HCT116 (cell line): ENCODE measurements around the gene CRY1. TPM values are rescaled to one million over a fixed set of nuclear protein-coding genes. Genes with fewer than 3 reads are reported as not detected.
A peak's percentile ranks its signal among the peaks of the same experiment; 100 is the strongest.

Source experiments
- ATAC-seq: fragments of 200-7000 bp; cut with Tn5 transposase; 2 replicates; pipeline ENCODE4 v1.9.1; 2020; ENCODE audit warnings: mild to moderate bottlenecking, moderate library complexity
- BruUV-seq: library from RNA; stranded (reverse); fragments of 400-500 nt; replicated peaks from 2 replicates; lab custom pipeline; 2021; lab: Mats Ljungman, UMichigan
- CTCF ChIA-PET: fragments of 300-600 bp; sonication (Branson Sonifier 250); formaldehyde crosslinking; loops from one replicate; lab custom pipeline; 2021; ENCODE audit warnings: antibody characterized with exemption; lab: Charles Lee
- POLR2A ChIA-PET: fragments of 300-600, 350-600 bp; sonication (Branson Sonifier 250); formaldehyde crosslinking; loops from one replicate; lab custom pipeline; 2021; ENCODE audit warnings: antibody characterized with exemption; lab: Charles Lee
- RAD21 ChIA-PET, 2 experiments: fragments of 300-600 bp; sonication (Branson Sonifier 250); formaldehyde crosslinking; loops; one replicate each; lab custom pipeline; 2023; ENCODE audit warnings: low total read pairs in 2 of 2; ENCODE audit not compliant: uncharacterized antibody in 2 of 2, unreplicated experiment in 2 of 2, low non-redundant PET in 1 of 2; lab: Charles Lee
- DNase-seq: peaks from one replicate; pipeline ENCODE4 v3.0.0-alpha.2; 2010; ENCODE audit warnings: low read depth, low spot score
- H2AFZ ChIP-seq: fragments of 200-600 bp; shearing (Covaris generic), sonication (generic); 2 replicates; pipeline ENCODE4 v1.6.1; 2017; ENCODE audit warnings: low read depth, mixed run types, mixed read lengths, antibody characterized with exemption, low read length; ENCODE audit not compliant: poor library complexity, severe bottlenecking
- H3K27ac ChIP-seq: 2 replicates; pipeline ENCODE4 v1.5.1; 2012; ENCODE audit warnings: low read depth, low read length
- H3K27me3 ChIP-seq: fragments of 200-600 bp; sonication (generic); 2 replicates; pipeline ENCODE4 v1.6.1; 2016; ENCODE audit warnings: mixed run types, low read length, mixed read lengths; ENCODE audit not compliant: insufficient read depth
- H3K36me3 ChIP-seq, 2 experiments: fragments of 200-500 bp in 1 of 2; fragments of 200-600 bp in 1 of 2; sonication (Bioruptor generic) in 1 of 2; sonication (generic) in 1 of 2; 2 replicates each; pipeline versions ENCODE4 v1.5.1 to v1.6.1; 2014 to 2016; ENCODE audit warnings: low read length in 2 of 2, inconsistent platforms in 1 of 2, mixed read lengths in 1 of 2, mixed run types in 1 of 2; ENCODE audit not compliant: insufficient read depth in 2 of 2, control insufficient read depth in 1 of 2
- H3K4me1 ChIP-seq, 2 experiments: fragments of 200-600 bp in 1 of 2; sonication (generic) in 1 of 2; 2 replicates each; pipeline versions ENCODE4 v1.5.1 to v1.6.1; 2012 to 2017; ENCODE audit warnings: low read length in 2 of 2, inconsistent platforms in 1 of 2, mild to moderate bottlenecking in 1 of 2, mixed read lengths in 1 of 2, mixed run types in 1 of 2, moderate library complexity in 1 of 2; ENCODE audit not compliant: insufficient read depth in 2 of 2, control insufficient read depth in 1 of 2
- H3K4me2 ChIP-seq: fragments of 200-600 bp; sonication (generic); 2 replicates; pipeline ENCODE4 v1.6.1; 2017; ENCODE audit warnings: mixed run types, low read length, mixed read lengths
- H3K4me3 ChIP-seq, 2 experiments: fragments of 200-600 bp in 1 of 2; sonication (generic) in 1 of 2; replicated peaks in 1 of 2; 2 replicates each; pipeline ENCODE4 v1.5.1; 2011 to 2016; ENCODE audit warnings: low read length in 2 of 2, control low read depth in 1 of 2, low read depth in 1 of 2, mild to moderate bottlenecking in 1 of 2, mixed read lengths in 1 of 2, mixed run types in 1 of 2
- H3K79me2 ChIP-seq: fragments of 200-600 bp; sonication (generic); 2 replicates; pipeline ENCODE4 v1.6.1; 2017; ENCODE audit warnings: mild to moderate bottlenecking, mixed run types, low read length, moderate library complexity, mixed read lengths; ENCODE audit not compliant: insufficient read depth
- H3K9ac ChIP-seq: fragments of 200-600 bp; sonication (generic); 2 replicates; pipeline ENCODE4 v1.6.1; 2016; ENCODE audit warnings: low read length, mixed read lengths
- H3K9me2 ChIP-seq: fragments of 200-600 bp; sonication (generic), shearing (Covaris generic); 2 replicates; pipeline ENCODE4 v1.6.1; 2017; ENCODE audit warnings: mixed run types, mild to moderate bottlenecking, moderate library complexity; ENCODE audit not compliant: insufficient read depth
- H3K9me3 ChIP-seq, 2 experiments: fragments of 200-500 bp in 1 of 2; fragments of 200-600 bp in 1 of 2; sonication (Bioruptor generic) in 1 of 2; sonication (generic) in 1 of 2; 2 replicates each; pipeline ENCODE4 v1.6.1; 2014 to 2017; ENCODE audit warnings: low read length in 2 of 2, mixed read lengths in 2 of 2, inconsistent platforms in 1 of 2, low read depth in 1 of 2, mild to moderate bottlenecking in 1 of 2, mixed run types in 1 of 2, moderate library complexity in 1 of 2; ENCODE audit not compliant: control insufficient read depth in 1 of 2, insufficient read depth in 1 of 2
- H4K20me1 ChIP-seq: fragments of 200-600 bp; sonication (generic), shearing (Covaris generic); 2 replicates; pipeline ENCODE4 v1.6.1; 2017; ENCODE audit warnings: mixed run types, mild to moderate bottlenecking, moderate library complexity; ENCODE audit not compliant: insufficient read depth
- CEBPB ChIP-seq: IDR thresholded peaks from 2 replicates; pipeline ENCODE4 v1.6.1; 2012; ENCODE audit warnings: low read depth
- EGR1 ChIP-seq: IDR thresholded peaks from 2 replicates; pipeline ENCODE4 v1.6.1; 2012; ENCODE audit warnings: low read depth
- EZH2 ChIP-seq: fragments of 200-600 bp; sonication (generic); IDR thresholded peaks from 2 replicates; pipeline ENCODE4 v1.6.1; 2017; ENCODE audit warnings: antibody characterized with exemption, mixed run types
- EZH2phosphoT487 ChIP-seq: fragments of 200-600 bp; IDR thresholded peaks from 2 replicates; pipeline ENCODE4 v1.6.1; 2018; ENCODE audit warnings: antibody characterized with exemption, borderline replicate concordance
- MAX ChIP-seq: IDR thresholded peaks from 2 replicates; pipeline ENCODE4 v1.6.1; 2012
- POLR2AphosphoS5 ChIP-seq: IDR thresholded peaks from 2 replicates; pipeline ENCODE4 v1.6.1; 2011; ENCODE audit warnings: mild to moderate bottlenecking, low read depth, low read length, moderate library complexity
- RAD21 ChIP-seq: IDR thresholded peaks from 2 replicates; pipeline ENCODE4 v1.6.1; 2012; ENCODE audit warnings: low read depth, mild to moderate bottlenecking
- SP1 ChIP-seq: IDR thresholded peaks from 2 replicates; pipeline ENCODE4 v1.6.1; 2012; ENCODE audit warnings: low read depth
- SRF ChIP-seq: IDR thresholded peaks from 2 replicates; pipeline ENCODE4 v1.6.1; 2012; ENCODE audit warnings: low read depth
- YY1 ChIP-seq: IDR thresholded peaks from 2 replicates; pipeline ENCODE4 v1.6.1; 2011; ENCODE audit warnings: low read length, low read depth, moderate library complexity, mild to moderate bottlenecking; ENCODE audit not compliant: insufficient replicate concordance; ENCODE audit errors: extremely low read depth
- ZNF274 ChIP-seq: fragments of 200-500 bp; sonication (Bioruptor generic); IDR thresholded peaks from 2 replicates; pipeline ENCODE4 v1.6.1; 2014; ENCODE audit warnings: mild to moderate bottlenecking, low read depth, low read length, inconsistent platforms
- intact Hi-C: fragments of 100-400 bp; cut with micrococcal nuclease; formaldehyde crosslinking; loops from 2 replicates; pipeline ENCODE4 v1.10.0; 2022
- total RNA-seq: library from RNA; stranded (reverse); gene quantifications from one replicate; pipeline ENCODE4 v1.2.1, GENCODE V29; 2021; ENCODE audit not compliant: unreplicated experiment
- TF ChIP-seq, protein P1 (sequence below), 3 experiments: fragments of 200-600 bp in 1 of 3; sonication (generic) in 1 of 3; IDR thresholded peaks in 2 of 3; conservative IDR thresholded peaks in 1 of 3; 2 replicates each; pipeline ENCODE4 v1.5.1; 2012 to 2017; ENCODE audit warnings: low read depth in 2 of 3, low read length in 2 of 3, antibody characterized with exemption in 1 of 3, borderline replicate concordance in 1 of 3, control low read depth in 1 of 3, mild to moderate bottlenecking in 1 of 3, mixed read lengths in 1 of 3, mixed run types in 1 of 3, moderate library complexity in 1 of 3; ENCODE audit not compliant: insufficient read depth in 1 of 3
- TF ChIP-seq, protein P2 (sequence below): IDR thresholded peaks from 2 replicates; pipeline ENCODE4 v1.6.1; 2012

CRY1 gene
- total RNA-seq, 1 experiment from 2014 or later: 16.3 TPM

DNA sequence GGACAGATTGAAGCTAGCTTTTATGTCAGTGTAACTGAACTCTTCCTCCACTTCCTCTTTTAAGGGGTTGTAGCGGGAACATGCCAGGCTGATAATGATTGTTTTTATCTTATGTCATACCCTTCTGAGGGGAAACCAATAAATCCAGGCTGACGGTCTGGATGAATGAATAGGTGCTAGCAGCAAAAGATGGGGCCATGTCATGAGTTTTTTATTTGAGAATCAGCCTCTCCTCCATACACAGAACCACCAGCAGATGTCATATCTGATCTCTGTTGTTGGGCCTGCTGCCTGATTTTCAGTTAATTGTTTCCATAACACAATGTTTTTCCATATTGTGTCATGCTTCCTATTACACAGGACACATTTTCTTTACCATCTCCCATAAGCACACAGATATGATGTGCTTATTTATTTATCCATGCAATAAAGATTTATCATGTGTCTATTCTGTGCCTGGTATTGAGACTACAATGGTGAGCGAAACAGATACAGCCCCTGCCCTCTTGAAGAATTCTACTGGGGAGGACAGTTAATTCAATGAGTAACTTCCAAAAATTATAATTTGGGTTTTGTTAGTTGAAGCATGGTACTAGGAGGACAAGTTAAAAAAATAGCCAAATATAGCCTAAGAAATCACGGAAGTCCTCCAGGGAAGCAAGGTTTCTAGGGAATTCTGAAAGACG, 33.6 kb upstream of the CRY1 start:
- Histone ChIP-seq H3K4me1 (peaks cover 0 to 2% of the 10 kb centered on the region in 2 experiments; a peak in 1 of 4 replicates), H2AFZ (no peak overlapping the region), H3K36me3 (no peaks in the 10 kb centered on the region), H3K79me2 (no peaks in the 10 kb centered on the region), H4K20me1 (no peaks in the 10 kb centered on the region), H3K4me2 (no peak overlapping the region), H3K9me2 (no peaks in the 10 kb centered on the region), H3K27ac (no peak overlapping the region), H3K4me3 (no peak overlapping the region), H3K9ac (no peak overlapping the region), H3K9me3 (no peaks in the 10 kb centered on the region), H3K27me3 (peaks cover 7% of the 10 kb centered on the region; the same call in 1 of the 2 replicates)
- RAD21 ChIA-PET: interaction anchor here in 1 of 2 experiments (0.6 kb wide), 1 partner anchor 802 kb away, joined by 3 read pairs; no protein-coding TSS in a partner anchor
- TF ChIP-seq, protein P1, sequence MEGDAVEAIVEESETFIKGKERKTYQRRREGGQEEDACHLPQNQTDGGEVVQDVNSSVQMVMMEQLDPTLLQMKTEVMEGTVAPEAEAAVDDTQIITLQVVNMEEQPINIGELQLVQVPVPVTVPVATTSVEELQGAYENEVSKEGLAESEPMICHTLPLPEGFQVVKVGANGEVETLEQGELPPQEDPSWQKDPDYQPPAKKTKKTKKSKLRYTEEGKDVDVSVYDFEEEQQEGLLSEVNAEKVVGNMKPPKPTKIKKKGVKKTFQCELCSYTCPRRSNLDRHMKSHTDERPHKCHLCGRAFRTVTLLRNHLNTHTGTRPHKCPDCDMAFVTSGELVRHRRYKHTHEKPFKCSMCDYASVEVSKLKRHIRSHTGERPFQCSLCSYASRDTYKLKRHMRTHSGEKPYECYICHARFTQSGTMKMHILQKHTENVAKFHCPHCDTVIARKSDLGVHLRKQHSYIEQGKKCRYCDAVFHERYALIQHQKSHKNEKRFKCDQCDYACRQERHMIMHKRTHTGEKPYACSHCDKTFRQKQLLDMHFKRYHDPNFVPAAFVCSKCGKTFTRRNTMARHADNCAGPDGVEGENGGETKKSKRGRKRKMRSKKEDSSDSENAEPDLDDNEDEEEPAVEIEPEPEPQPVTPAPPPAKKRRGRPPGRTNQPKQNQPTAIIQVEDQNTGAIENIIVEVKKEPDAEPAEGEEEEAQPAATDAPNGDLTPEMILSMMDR (IDR thresholded peaks at IDR 0.05 in 2 of 3, conservative IDR thresholded peaks at IDR 0.05 in 1 of 3; ENCODE audit: borderline replicate concordance in 1 of 3, insufficient read depth in 1 of 3, low read depth in 2 of 3, low read length in 2 of 3): peak; percentile 37 to 57 (median 57); a peak in 4 of 6 replicates
- peak; percentile 70 for TF ChIP-seq RAD21
- TF ChIP-seq YY1: no peak
- POLR2A ChIA-PET: interaction anchor here (0.6 kb wide), 1 partner anchor 71 kb away, joined by 4 read pairs; no protein-coding TSS in a partner anchor
- no TSS peak for BruUV-seq
- ATAC-seq: peak; percentile 63
- intact Hi-C loops: loop anchor here (1.0 kb wide), 1 partner anchor 480 kb away; no protein-coding TSS in a partner anchor
- peak; percentile 4 for DNase-seq
- CTCF ChIA-PET: interaction anchor here (1.0 to 11.6 kb wide), 4 partner anchors 477 to 496 kb away, joined by 3 to 141 read pairs (median 4); no protein-coding TSS in a partner anchor

- no peaks in the 10 kb centered on the region for H3K36me3 ChIP-seq
- no peaks in the 10 kb centered on the region for H3K4me1 ChIP-seq
- ATAC-seq (no peak), DNase-seq (no peak)
- H3K4me3 ChIP-seq: no peak overlapping the region
- H3K9me2 ChIP-seq: no peaks in the 10 kb centered on the region
- peaks cover 11% of the 10 kb centered on the region; the same call in 1 of the 2 replicates for H3K27me3 ChIP-seq
- H3K9ac ChIP-seq: no peak overlapping the region
- BruUV-seq: no TSS peak
- CTCF ChIA-PET: interaction anchor here (1.4 to 11.6 kb wide), 2 partner anchors 484 to 495 kb away, joined by 5 to 141 read pairs; no protein-coding TSS in a partner anchor
- intact Hi-C loops: no loop called here
- H3K79me2 ChIP-seq: no peaks in the 10 kb centered on the region
- H4K20me1 ChIP-seq: no peaks in the 10 kb centered on the region
- H2AFZ ChIP-seq: no peak overlapping the region
- no peak overlapping the region for H3K27ac ChIP-seq
- no peak for TF ChIP-seq ZNF274
- TF ChIP-seq CEBPB: no peak
- no peak for TF ChIP-seq MAX
- TF ChIP-seq, protein P2, sequence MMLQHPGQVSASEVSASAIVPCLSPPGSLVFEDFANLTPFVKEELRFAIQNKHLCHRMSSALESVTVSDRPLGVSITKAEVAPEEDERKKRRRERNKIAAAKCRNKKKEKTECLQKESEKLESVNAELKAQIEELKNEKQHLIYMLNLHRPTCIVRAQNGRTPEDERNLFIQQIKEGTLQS: no peak
- TF ChIP-seq EZH2phosphoT487: no peak
- TF ChIP-seq EZH2: no peak
- no peak for TF ChIP-seq RAD21
- TF ChIP-seq SP1: no peak
- no peak for TF ChIP-seq POLR2AphosphoS5
- TF ChIP-seq YY1: no peak
- no peak for TF ChIP-seq SRF
- no peak for TF ChIP-seq EGR1
- RAD21 ChIA-PET: interaction anchor here in 1 of 2 experiments (0.7 kb wide), 1 partner anchor 477 kb away, joined by 3 read pairs; no protein-coding TSS in a partner anchor
- H3K4me2 ChIP-seq: no peak overlapping the region
- POLR2A ChIA-PET: no interaction called here
- H3K9me3 ChIP-seq: no peaks in the 10 kb centered on the region
Observed at GRCh38 chr12:107125833-107126232, 32.5 kb upstream of the CRY1 start.
